Fibroblast of pulmonary artery (primary cell): ENCODE results near the gene FAM131C.
"Not testable (repeated sequence)": the region's sequence is repeated elsewhere in the genome, so short reads cannot be mapped to it uniquely, and the experiment has no call there.

ENCODE experiments used
- DNase-seq: peaks from one replicate; pipeline ENCODE4 v3.0.0-alpha.2; 2010; ENCODE audit warnings: low read depth
- H3K4me3 ChIP-seq: replicated peaks from 2 replicates; pipeline ENCODE4 v1.5.1; 2011; ENCODE audit warnings: low read depth, mild to moderate bottlenecking, control low read depth, low read length, moderate library complexity
- TF ChIP-seq, protein P1 (sequence below): IDR thresholded peaks from 2 replicates; pipeline ENCODE4 v1.5.1; 2011; ENCODE audit warnings: mild to moderate bottlenecking, control low read depth, low read length, inconsistent platforms; ENCODE audit errors: missing control alignments

FAM131C gene

DNA sequence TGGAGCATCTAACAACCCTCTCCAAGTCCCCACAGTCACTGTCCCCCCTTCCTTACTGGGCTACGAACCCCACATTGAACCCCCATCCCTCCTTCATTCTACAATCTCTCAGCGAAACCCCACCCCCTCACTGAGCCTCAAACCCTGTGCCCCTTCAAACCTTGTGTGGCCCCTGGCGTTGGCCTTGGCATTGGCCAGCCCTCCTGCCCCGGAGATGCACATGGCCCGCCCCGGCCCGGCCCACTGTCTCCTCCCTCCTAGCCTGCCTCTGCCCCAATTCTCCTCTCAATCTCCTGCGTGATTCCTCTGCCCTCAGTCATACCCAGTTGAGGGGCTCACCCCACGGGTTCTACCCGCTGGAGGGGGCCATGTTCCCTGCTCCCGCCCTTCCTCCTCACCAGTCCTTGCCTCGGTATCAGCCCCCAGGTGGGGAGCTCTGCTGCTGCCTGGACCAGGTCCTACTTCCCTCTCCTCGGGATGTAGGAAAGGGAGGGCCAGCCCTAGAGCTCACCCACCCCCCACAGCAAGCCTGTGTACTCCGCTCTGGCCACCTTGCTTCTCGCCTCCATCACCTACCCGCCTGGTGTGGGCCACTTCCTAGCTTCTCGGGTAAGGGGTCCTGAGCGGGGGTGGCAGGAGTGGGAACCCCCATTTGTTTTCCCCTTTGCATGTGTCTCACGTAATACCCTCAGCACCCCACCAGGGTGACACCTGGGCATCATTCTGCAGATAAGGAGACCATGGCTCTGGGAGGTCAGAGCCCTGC is 45.0 kb downstream of the FAM131C start:
- TF ChIP-seq, protein P1, sequence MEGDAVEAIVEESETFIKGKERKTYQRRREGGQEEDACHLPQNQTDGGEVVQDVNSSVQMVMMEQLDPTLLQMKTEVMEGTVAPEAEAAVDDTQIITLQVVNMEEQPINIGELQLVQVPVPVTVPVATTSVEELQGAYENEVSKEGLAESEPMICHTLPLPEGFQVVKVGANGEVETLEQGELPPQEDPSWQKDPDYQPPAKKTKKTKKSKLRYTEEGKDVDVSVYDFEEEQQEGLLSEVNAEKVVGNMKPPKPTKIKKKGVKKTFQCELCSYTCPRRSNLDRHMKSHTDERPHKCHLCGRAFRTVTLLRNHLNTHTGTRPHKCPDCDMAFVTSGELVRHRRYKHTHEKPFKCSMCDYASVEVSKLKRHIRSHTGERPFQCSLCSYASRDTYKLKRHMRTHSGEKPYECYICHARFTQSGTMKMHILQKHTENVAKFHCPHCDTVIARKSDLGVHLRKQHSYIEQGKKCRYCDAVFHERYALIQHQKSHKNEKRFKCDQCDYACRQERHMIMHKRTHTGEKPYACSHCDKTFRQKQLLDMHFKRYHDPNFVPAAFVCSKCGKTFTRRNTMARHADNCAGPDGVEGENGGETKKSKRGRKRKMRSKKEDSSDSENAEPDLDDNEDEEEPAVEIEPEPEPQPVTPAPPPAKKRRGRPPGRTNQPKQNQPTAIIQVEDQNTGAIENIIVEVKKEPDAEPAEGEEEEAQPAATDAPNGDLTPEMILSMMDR = no peak
- no peak for DNase-seq

DNA sequence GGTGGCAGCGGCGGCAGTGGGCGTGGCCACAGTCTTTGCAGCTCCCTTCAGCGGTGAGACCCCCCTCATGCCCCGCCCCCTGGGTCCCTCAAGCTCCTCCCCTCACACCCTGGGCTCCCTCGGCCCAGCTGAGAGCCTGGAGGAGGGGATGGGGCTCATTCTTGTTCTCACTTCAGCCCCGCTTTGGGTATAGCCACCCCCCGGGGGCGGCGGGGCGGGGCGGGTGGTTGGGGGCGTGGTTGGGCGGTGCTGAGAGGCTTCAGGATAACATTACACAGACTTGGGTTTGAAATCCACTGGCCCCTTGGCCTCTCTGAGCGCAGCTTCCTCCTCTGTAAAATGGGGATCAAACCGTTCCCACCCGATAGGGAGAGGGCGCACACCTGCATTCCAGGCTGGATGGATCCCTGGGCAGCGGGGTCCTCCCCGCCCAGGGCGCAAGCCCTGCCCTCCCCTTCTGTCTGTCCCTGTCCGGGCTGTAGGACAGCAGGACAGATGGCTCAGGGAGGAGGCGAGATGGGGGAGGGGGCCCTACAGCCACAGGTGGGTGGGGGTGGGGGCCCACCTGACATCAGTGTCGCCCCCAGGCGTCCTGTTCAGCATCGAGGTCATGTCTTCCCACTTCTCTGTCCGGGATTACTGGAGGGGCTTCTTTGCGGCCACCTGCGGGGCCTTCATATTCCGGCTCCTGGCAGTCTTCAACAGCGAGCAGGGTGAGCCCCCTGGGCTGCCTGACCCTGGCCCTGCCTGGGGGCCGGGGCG is 46.5 kb downstream of the FAM131C start:
- H3K4me3 ChIP-seq = no peak overlapping the region
- TF ChIP-seq, protein P1 = no peak
- no peak for DNase-seq

More for the DNA sequence above, 45.0 kb downstream of the FAM131C start:
- H3K4me3 ChIP-seq = no peak overlapping the region

DNA sequence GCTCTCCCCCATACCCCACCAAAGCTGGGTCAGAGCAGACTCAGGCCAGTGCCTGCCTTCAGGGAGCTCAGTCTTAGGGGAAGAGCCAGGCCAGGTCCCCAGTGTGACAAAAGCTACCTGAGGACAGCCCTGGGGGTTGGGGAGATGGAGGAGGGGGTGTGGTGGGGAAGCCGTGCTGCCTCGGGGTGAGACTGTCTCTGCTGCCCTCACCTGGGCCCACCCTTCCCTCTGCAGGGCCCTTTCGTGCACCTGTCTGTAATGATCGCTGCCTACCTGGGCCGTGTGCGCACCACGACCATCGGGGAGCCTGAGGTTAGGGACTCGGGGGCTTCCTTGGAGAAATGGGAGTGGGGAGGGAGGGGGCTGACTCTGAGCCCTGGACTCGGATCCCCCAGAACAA is 47.1 kb downstream of the FAM131C start:
- not testable (repeated sequence) for DNase-seq

DNA sequence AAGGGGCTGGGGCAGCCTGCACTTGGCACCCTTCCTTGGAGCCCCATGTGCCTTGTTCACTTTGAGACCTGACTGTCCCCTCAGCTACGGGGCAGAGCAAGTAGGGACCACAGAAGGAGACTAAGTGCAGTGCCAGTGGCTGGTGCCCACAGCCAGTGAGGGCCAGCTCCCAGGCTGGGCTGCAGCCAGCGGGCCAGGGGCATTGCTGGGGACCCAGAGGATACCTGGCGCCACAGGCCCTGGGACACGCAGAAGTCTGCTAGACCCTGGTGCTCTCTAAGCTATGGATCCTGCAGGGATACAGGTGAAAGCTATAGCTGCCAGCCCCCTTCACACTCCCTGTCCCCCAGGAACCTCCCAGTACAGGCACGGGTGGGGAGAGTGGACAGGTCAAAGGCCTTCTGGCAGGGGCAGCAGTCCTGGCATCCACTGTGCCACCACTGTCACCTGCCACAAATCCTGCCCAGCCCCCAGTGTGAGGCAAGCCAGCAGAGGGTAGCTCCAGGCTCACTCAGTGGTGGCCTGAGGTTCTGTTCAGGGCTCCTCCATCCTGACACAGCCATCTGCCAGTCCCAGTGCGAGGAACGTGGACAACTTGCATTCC is 50.3 kb downstream of the FAM131C start:
- H3K4me3 ChIP-seq = no peak overlapping the region
- DNase-seq = no peak
- TF ChIP-seq, protein P1 = no peak

More for the DNA sequence above, 47.1 kb downstream of the FAM131C start:
- H3K4me3 ChIP-seq = not testable (repeated sequence)

DNA sequence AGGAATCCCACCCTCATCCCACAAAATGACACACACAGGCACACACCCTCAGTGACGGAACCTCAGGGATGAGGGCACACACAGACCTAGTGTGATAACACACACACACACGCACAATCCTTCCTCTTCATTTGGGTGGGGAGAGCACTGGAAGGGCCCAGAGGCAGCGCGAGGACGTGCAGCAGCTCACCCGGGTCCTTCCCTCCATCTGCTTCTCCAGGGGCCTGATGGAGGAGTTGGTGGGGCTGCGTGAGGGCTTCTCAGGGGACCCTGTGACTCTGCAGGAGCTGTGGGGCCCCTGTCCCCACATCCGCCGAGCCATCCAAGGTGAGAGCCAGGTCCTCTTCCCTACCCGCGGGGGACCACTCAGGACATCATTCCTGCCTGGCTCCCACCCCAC is 51.1 kb downstream of the FAM131C start:
- H3K4me3 ChIP-seq = no peak overlapping the region
- TF ChIP-seq, protein P1 = no peak
- DNase-seq = no peak

DNA sequence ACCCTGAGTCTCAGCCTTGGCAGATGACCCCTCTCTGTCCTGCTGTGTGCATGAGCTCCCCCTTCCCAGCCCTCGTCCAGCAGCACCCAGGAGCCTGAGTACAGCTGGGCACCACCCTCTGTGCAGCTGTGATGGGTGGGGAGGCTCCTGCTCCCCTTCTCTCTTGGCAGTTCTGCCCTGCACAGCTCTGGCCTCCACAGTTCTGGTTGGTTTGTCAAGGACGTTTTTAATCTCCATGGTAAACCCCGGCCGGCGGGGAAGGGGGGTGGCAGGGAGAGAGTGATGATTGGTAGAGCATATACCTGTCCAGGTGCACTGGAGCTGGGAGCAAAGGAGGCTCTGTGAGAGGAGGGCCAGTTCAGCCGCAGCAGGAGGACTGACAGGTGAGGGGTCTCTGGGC is 51.8 kb downstream of the FAM131C start, which contains the start of gene CLCNKA:
Gene CLCNKA (plus strand): TSS at position 356 of the 400 bp plus-strand sequence. CDS start 584 bp downstream, outside the sequence.
- TF ChIP-seq, protein P1 = no peak
- no peak for DNase-seq
- no peak within 1 kb of the TSS for H3K4me3 ChIP-seq

DNA sequence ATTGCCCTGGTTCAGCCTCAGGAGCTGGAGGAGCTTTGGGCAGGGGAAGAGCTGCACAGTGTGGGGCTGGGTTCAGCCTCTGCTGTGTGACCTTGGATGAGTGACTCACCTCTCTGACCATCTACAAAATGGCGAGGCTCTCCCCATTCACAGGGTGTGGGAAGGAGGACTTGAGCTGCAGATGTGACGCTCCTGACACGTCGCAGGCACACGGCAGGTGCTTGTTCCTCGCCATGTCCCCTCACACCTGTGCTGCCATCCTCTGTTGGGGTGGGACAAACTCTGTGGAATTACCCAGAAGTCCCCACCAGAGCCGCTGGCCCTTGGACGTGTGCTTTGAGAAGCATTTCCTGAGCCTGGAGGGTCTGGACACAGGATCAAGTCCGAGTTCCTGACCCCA is 52.6 kb downstream of the FAM131C start:
- H3K4me3 ChIP-seq, DNase-seq: not testable (repeated sequence)
